Smooth muscle cell (in vitro differentiated cells): ENCODE data around the gene GREB1L. TPM values are rescaled to one million over a fixed set of nuclear protein-coding genes. Genes with fewer than 3 reads are reported as not detected.

Experiments used
- DNase-seq: peaks from one replicate; lab custom pipeline; 2025; ENCODE audit not compliant: unreplicated experiment; lab: John Stamatoyannopoulos, UW
- H2AFZ ChIP-seq: fragments of 200-600 bp; sonication (generic); 2 replicates; pipeline ENCODE4 v1.6.0; 2016; ENCODE audit warnings: antibody characterized with exemption, low read depth, mild to moderate bottlenecking
- H3F3A ChIP-seq: fragments of 200-600 bp; sonication (generic); 2 replicates; pipeline ENCODE4 v1.6.0; 2017; ENCODE audit warnings: antibody characterized with exemption, low read depth
- H3K27ac ChIP-seq: fragments of 200-600 bp; sonication (generic); 2 replicates; pipeline ENCODE4 v1.5.1; 2016; ENCODE audit warnings: low read depth, mild to moderate bottlenecking
- H3K27me3 ChIP-seq: fragments of 200-600 bp; sonication (generic); 2 replicates; pipeline ENCODE4 v1.6.1; 2016; ENCODE audit warnings: low read depth, mild to moderate bottlenecking
- H3K36me3 ChIP-seq: fragments of 200-600 bp; sonication (generic); 2 replicates; pipeline ENCODE4 v1.5.1; 2016; ENCODE audit warnings: low read depth
- H3K4me1 ChIP-seq: fragments of 200-600 bp; sonication (generic); 2 replicates; pipeline ENCODE4 v1.5.1; 2016; ENCODE audit warnings: low read depth
- H3K4me2 ChIP-seq: fragments of 200-600 bp; sonication (generic); 2 replicates; pipeline ENCODE4 v1.6.0; 2016; ENCODE audit warnings: mild to moderate bottlenecking
- H3K4me3 ChIP-seq: fragments of 200-600 bp; sonication (generic); 2 replicates; pipeline ENCODE4 v1.5.1; 2016; ENCODE audit warnings: mild to moderate bottlenecking
- H3K79me2 ChIP-seq: fragments of 200-600 bp; sonication (generic); 2 replicates; pipeline ENCODE4 v1.6.0; 2016; ENCODE audit warnings: low read depth, mild to moderate bottlenecking
- H3K9ac ChIP-seq: fragments of 200-600 bp; sonication (generic); 2 replicates; pipeline ENCODE4 v1.6.0; 2016; ENCODE audit warnings: low read depth
- H3K9me3 ChIP-seq: fragments of 200-600 bp; sonication (generic); replicated peaks from 2 replicates; pipeline ENCODE4 v1.5.1; 2016; ENCODE audit warnings: low read depth
- H4K20me1 ChIP-seq: fragments of 200-600 bp; sonication (generic); 2 replicates; pipeline ENCODE4 v1.6.0; 2016; ENCODE audit warnings: low read depth
- CTCF ChIP-seq: fragments of 200-600 bp; sonication (generic); IDR thresholded peaks from 2 replicates; pipeline ENCODE4 v1.5.1; 2017; ENCODE audit warnings: borderline replicate concordance, mild to moderate bottlenecking, antibody characterized with exemption; ENCODE audit not compliant: insufficient read depth, poor library complexity, severe bottlenecking
- WGBS: methylation state at CpG from one replicate; pipeline ENCODE4 v1.1.7; 2016; ENCODE audit warnings: low lambda C conversion rate; 5-methylcytosine and 5-hydroxymethylcytosine counted together
- polyA plus RNA-seq: library from polyadenylated mRNA; unstranded; fragments of >200 nt; fragmentation: Nextera tagmentation; extraction: Ambion mirVana; gene quantifications from 2 replicates; pipeline ENCODE4 v1.2.1, GENCODE V29; 2016
- total RNA-seq: library from RNA; depleted of rRNA; stranded (reverse); fragments of >200 nt; gene quantifications from 2 replicates; pipeline ENCODE4 v1.2.3, GENCODE V29; 2014

GREB1L gene
- total and polyA plus RNA-seq, 2 experiments from 2014 or later, result 4.0 to 15.3 TPM

DNA sequence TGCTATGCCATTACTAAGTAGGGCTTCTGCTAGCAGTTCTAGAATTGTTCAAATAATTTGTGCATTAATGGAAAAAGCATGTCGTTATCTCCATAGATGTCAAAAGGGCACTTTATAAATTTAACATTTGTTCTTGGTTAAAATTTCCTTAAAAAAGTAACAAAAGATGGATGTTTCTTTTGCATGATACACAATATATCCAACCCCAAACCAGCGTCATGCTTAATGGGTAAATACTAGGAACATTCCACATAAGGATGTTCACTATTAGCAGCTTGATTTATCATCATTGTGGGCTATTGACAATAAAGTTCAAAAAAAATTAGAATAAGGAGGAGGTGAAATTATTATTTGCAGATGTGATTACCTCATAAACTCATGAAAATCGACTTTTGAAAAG lies 79.7 kb downstream of the GREB1L start:
- DNase-seq, result no peak
- no peaks in the 10 kb centered on the region for H3F3A ChIP-seq
- H3K4me3 ChIP-seq, result no peak overlapping the region
- H3K9ac ChIP-seq, result no peak overlapping the region
- H2AFZ ChIP-seq, result no peak overlapping the region
- no peaks in the 10 kb centered on the region for H4K20me1 ChIP-seq
- no peak overlapping the region for H3K4me2 ChIP-seq
- TF ChIP-seq CTCF, result no peak
- H3K9me3 ChIP-seq, result no peaks in the 10 kb centered on the region
- H3K27me3 ChIP-seq, result no peaks in the 10 kb centered on the region
- no peak overlapping the region for H3K27ac ChIP-seq
- H3K4me1 ChIP-seq, result peaks cover 20% of the 10 kb centered on the region
- WGBS, result 94% methylated on average over 3 of the region's 3 CpGs
- no peaks in the 10 kb centered on the region for H3K36me3 ChIP-seq
- H3K79me2 ChIP-seq, result no peaks in the 10 kb centered on the region

- H2AFZ ChIP-seq, result no peak overlapping the region
- H3K4me1 ChIP-seq, result peaks cover 49% of the 10 kb centered on the region
- 53% methylated on average over 3 of the region's 3 CpGs for WGBS
- no peak overlapping the region for H3K4me3 ChIP-seq
- H3K4me2 ChIP-seq, result no peak overlapping the region
- no peak overlapping the region for H3K9ac ChIP-seq
- no peaks in the 10 kb centered on the region for H3F3A ChIP-seq
- H3K27me3 ChIP-seq, result no peaks in the 10 kb centered on the region
- no peaks in the 10 kb centered on the region for H4K20me1 ChIP-seq
- TF ChIP-seq CTCF, result no peak
- H3K9me3 ChIP-seq, result no peaks in the 10 kb centered on the region
- H3K36me3 ChIP-seq, result no peaks in the 10 kb centered on the region
- no peaks in the 10 kb centered on the region for H3K79me2 ChIP-seq
- no peak for DNase-seq
- H3K27ac ChIP-seq, result no peak overlapping the region
These were observed 85.1 kb downstream of the GREB1L start for GRCh38 chr18:21327101-21327500.

GRCh38 chr18:21330122-21330701 lies 88.2 kb downstream of the GREB1L start:
- H4K20me1 ChIP-seq, result no peaks in the 10 kb centered on the region
- no peak overlapping the region for H3K27ac ChIP-seq
- H3K27me3 ChIP-seq, result no peaks in the 10 kb centered on the region
- H3K79me2 ChIP-seq, result no peaks in the 10 kb centered on the region
- no peak overlapping the region for H3K9ac ChIP-seq
- 80% methylated on average over 6 of the region's 6 CpGs for WGBS
- TF ChIP-seq CTCF, result no peak
- H3K9me3 ChIP-seq, result no peaks in the 10 kb centered on the region
- DNase-seq, result no peak
- H3K4me3 ChIP-seq, result no peak overlapping the region
- no peak overlapping the region for H3K4me2 ChIP-seq
- no peak overlapping the region for H2AFZ ChIP-seq
- H3K4me1 ChIP-seq, result peaks cover 42% of the 10 kb centered on the region
- H3K36me3 ChIP-seq, result no peaks in the 10 kb centered on the region
- no peaks in the 10 kb centered on the region for H3F3A ChIP-seq

DNA sequence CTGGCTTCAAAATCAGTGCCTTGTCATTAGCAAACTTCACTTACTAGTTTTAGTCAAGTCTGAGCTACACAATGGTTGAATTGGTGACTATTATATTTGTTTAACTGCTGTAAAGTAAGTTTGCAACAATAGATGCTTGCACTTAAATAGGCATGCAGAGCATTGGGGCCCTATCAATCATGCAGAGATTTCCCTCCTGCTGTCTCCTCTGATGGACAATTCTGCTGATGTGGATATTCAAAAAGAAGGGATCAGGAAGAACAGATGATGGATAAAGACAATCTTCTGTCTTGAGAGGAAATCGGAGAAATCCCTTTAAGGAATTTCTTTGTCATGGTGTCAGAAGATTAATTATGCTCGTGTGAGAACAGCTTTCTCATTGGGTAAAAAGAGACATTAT lies 89.0 kb downstream of the GREB1L start:
- Histone ChIP-seq H3F3A (no peaks in the 10 kb centered on the region), H3K79me2 (no peaks in the 10 kb centered on the region), H2AFZ (no peak overlapping the region), H3K36me3 (no peaks in the 10 kb centered on the region), H3K9ac (no peak overlapping the region), H3K4me1 (peaks cover 35% of the 10 kb centered on the region), H3K9me3 (no peaks in the 10 kb centered on the region), H3K4me2 (no peak overlapping the region), H3K27ac (no peak overlapping the region), H3K27me3 (no peaks in the 10 kb centered on the region), H4K20me1 (no peaks in the 10 kb centered on the region), H3K4me3 (no peak overlapping the region)
- no peak for DNase-seq
- 67% methylated on average over 2 of the region's 2 CpGs for WGBS
- no peak for TF ChIP-seq CTCF
